ENCODE results near the gene SARDH.
"Not testable (repeated sequence)": the region's sequence is repeated elsewhere in the genome, so short reads cannot be mapped to it uniquely, and the experiment has no call there.

The SARDH gene

DNA sequence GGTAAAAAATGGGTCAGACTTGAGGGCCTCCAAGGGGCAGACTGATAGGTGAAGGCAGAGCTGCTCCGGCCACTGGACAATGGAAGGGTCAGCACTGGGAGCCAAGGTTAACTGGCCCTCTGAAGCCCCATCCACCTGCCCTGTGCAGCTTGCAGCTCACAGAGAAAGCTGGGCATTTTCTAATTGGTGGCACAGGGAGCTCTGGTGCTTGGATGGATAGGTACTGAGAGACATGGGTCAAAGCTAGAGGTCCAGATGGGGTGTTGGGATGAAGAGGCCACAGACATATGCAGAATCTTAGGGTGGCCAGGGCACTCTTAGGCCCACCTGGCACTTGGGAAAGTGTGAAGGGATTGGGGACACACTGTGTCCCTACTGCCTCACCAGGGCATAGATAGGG, 29.5 kb upstream of the SARDH start:
- H3K4me3 ChIP-seq (ENCODE audit: low read depth in 1 of 2, low read length in 2 of 2), result no peak overlapping the region

GRCh38 chr9:133767008-133767407, 28.9 kb upstream of the SARDH start:
- Histone ChIP-seq H3K27ac (ENCODE audit: low read depth, low read length) (no peak overlapping the region), H3K9ac (ENCODE audit: low read depth in 1 of 2, low read length in 2 of 2) (no peak overlapping the region), H3K36me3 (ENCODE audit: control insufficient read depth in 1 of 2, insufficient read depth in 2 of 2, low read length in 2 of 2) (peaks cover 38 to 58% of the 10 kb centered on the region in 2 donors), H3K4me1 (ENCODE audit: control insufficient read depth in 1 of 2, insufficient read depth in 2 of 2, low read length in 2 of 2) (no peaks in the 10 kb centered on the region), H3K4me3 (ENCODE audit: low read depth in 1 of 2, low read length in 2 of 2) (no peak overlapping the region), H3K9me3 (ENCODE audit: control insufficient read depth in 1 of 2, low read length in 2 of 2) (peaks cover 8 to 14% of the 10 kb centered on the region in 2 donors), H3K27me3 (ENCODE audit: control insufficient read depth in 1 of 2, insufficient read depth in 2 of 2, low read length in 2 of 2) (no peaks in the 10 kb centered on the region)

More for the DNA sequence above, 29.5 kb upstream of the SARDH start:
- Histone ChIP-seq H3K9ac (ENCODE audit: low read depth in 1 of 2, low read length in 2 of 2) (no peak overlapping the region), H3K27me3 (ENCODE audit: control insufficient read depth in 1 of 2, insufficient read depth in 2 of 2, low read length in 2 of 2) (no peaks in the 10 kb centered on the region), H3K27ac (ENCODE audit: low read depth, low read length) (no peak overlapping the region), H3K36me3 (ENCODE audit: control insufficient read depth in 1 of 2, insufficient read depth in 2 of 2, low read length in 2 of 2) (peaks cover 38 to 58% of the 10 kb centered on the region in 2 donors), H3K4me1 (ENCODE audit: control insufficient read depth in 1 of 2, insufficient read depth in 2 of 2, low read length in 2 of 2) (no peaks in the 10 kb centered on the region), H3K9me3 (ENCODE audit: control insufficient read depth in 1 of 2, low read length in 2 of 2) (peaks cover 8 to 14% of the 10 kb centered on the region in 2 donors)

- H3K4me1 ChIP-seq (ENCODE audit: control insufficient read depth in 1 of 2, insufficient read depth in 2 of 2, low read length in 2 of 2); H3K4me3 ChIP-seq (ENCODE audit: low read depth in 1 of 2, low read length in 2 of 2); H3K27me3 ChIP-seq (ENCODE audit: control insufficient read depth in 1 of 2, insufficient read depth in 2 of 2, low read length in 2 of 2); H3K9ac ChIP-seq (ENCODE audit: low read depth in 1 of 2, low read length in 2 of 2); H3K27ac ChIP-seq (ENCODE audit: low read depth, low read length): not testable (repeated sequence)
- Histone ChIP-seq H3K9me3 (ENCODE audit: control insufficient read depth in 1 of 2, low read length in 2 of 2) (peaks cover 8 to 14% of the 10 kb centered on the region in 2 donors), H3K36me3 (ENCODE audit: control insufficient read depth in 1 of 2, insufficient read depth in 2 of 2, low read length in 2 of 2) (peaks cover 38 to 50% of the 10 kb centered on the region in 2 donors)
Measured at GRCh38 chr9:133766234-133766633, 28.1 kb upstream of the SARDH start.

- no peaks in the 10 kb centered on the region for H3K27me3 ChIP-seq (ENCODE audit: control insufficient read depth in 1 of 2, insufficient read depth in 2 of 2, low read length in 2 of 2)
- H3K27ac ChIP-seq (ENCODE audit: low read depth, low read length), result no peak overlapping the region
- peaks cover 8 to 14% of the 10 kb centered on the region in 2 donors for H3K9me3 ChIP-seq (ENCODE audit: control insufficient read depth in 1 of 2, low read length in 2 of 2)
- H3K4me3 ChIP-seq (ENCODE audit: low read depth in 1 of 2, low read length in 2 of 2), result no peak overlapping the region
- no peaks in the 10 kb centered on the region for H3K4me1 ChIP-seq (ENCODE audit: control insufficient read depth in 1 of 2, insufficient read depth in 2 of 2, low read length in 2 of 2)
- H3K36me3 ChIP-seq (ENCODE audit: control insufficient read depth in 1 of 2, insufficient read depth in 2 of 2, low read length in 2 of 2), result peaks cover 26 to 31% of the 10 kb centered on the region in 2 donors
- no peak overlapping the region for H3K9ac ChIP-seq (ENCODE audit: low read depth in 1 of 2, low read length in 2 of 2)
Measured at GRCh38 chr9:133763272-133764183, 25.4 kb upstream of the SARDH start.

DNA sequence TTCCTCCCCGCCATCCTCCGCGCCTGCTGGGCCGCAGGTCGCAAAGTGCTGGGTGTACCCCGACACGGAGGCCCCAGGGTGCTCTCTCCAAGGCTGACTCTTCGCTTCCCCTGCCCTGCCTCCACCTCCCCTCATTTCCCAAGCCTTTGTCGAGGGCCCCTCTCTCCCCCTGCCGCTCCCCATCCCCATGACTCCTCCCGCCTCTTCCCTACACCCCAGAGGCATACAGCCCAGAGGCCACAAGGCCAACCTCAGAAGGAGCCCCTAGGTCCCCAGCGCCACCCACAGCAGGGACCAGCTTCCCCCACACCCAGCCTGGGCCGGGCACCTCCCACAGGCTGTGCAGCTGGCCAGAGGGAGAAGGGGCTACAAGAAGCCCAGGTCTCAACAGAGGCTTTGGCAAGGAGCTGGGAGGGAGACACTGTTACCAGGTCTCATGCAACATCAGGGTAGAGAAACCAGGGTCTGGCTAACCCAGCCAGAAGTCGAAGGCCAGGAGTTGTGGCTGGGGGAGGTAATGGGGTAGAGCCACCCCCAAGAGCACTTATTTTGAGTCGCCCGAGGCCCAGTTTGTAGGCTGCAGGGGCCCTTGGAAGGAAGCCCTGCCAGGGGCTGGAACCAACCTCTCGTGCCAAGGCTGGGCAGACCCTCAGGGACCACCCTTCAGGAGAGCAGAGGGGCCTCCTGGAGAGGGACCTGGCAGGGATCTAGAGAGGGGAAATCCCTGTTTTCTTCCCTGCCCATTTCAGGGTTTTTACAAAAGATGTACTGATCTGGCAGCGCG, 24.5 kb upstream of the SARDH start:
- H3K4me3 ChIP-seq (ENCODE audit: low read depth in 1 of 2, low read length in 2 of 2), result no peak overlapping the region
- no peaks in the 10 kb centered on the region for H3K4me1 ChIP-seq (ENCODE audit: control insufficient read depth in 1 of 2, insufficient read depth in 2 of 2, low read length in 2 of 2)
- H3K27me3 ChIP-seq (ENCODE audit: control insufficient read depth in 1 of 2, insufficient read depth in 2 of 2, low read length in 2 of 2), result no peaks in the 10 kb centered on the region
- H3K9ac ChIP-seq (ENCODE audit: low read depth in 1 of 2, low read length in 2 of 2), result no peak overlapping the region
- H3K27ac ChIP-seq (ENCODE audit: low read depth, low read length), result no peak overlapping the region
- H3K9me3 ChIP-seq (ENCODE audit: control insufficient read depth in 1 of 2, low read length in 2 of 2), result peaks cover 6 to 10% of the 10 kb centered on the region in 2 donors
- peaks cover 17 to 23% of the 10 kb centered on the region in 2 donors for H3K36me3 ChIP-seq (ENCODE audit: control insufficient read depth in 1 of 2, insufficient read depth in 2 of 2, low read length in 2 of 2)

- Histone ChIP-seq H3K36me3 (ENCODE audit: control insufficient read depth in 1 of 2, insufficient read depth in 2 of 2, low read length in 2 of 2) (peaks cover 9 to 16% of the 10 kb centered on the region in 2 donors), H3K9me3 (ENCODE audit: control insufficient read depth in 1 of 2, low read length in 2 of 2) (peaks cover 0 to under 1% of the 10 kb centered on the region in 2 donors), H3K27ac (ENCODE audit: low read depth, low read length) (no peak overlapping the region), H3K4me3 (ENCODE audit: low read depth in 1 of 2, low read length in 2 of 2) (no peak overlapping the region), H3K9ac (ENCODE audit: low read depth in 1 of 2, low read length in 2 of 2) (no peak overlapping the region), H3K27me3 (ENCODE audit: control insufficient read depth in 1 of 2, insufficient read depth in 2 of 2, low read length in 2 of 2) (no peaks in the 10 kb centered on the region), H3K4me1 (ENCODE audit: control insufficient read depth in 1 of 2, insufficient read depth in 2 of 2, low read length in 2 of 2) (no peaks in the 10 kb centered on the region)
Measured at GRCh38 chr9:133761641-133762248, 23.6 kb upstream of the SARDH start.

- Histone ChIP-seq H3K36me3 (ENCODE audit: control insufficient read depth in 1 of 2, insufficient read depth in 2 of 2, low read length in 2 of 2) (peaks cover 9 to 13% of the 10 kb centered on the region in 2 donors), H3K9me3 (ENCODE audit: control insufficient read depth in 1 of 2, low read length in 2 of 2) (no peaks in the 10 kb centered on the region), H3K27ac (ENCODE audit: low read depth, low read length) (no peak overlapping the region), H3K4me1 (ENCODE audit: control insufficient read depth in 1 of 2, insufficient read depth in 2 of 2, low read length in 2 of 2) (no peaks in the 10 kb centered on the region), H3K27me3 (ENCODE audit: control insufficient read depth in 1 of 2, insufficient read depth in 2 of 2, low read length in 2 of 2) (no peaks in the 10 kb centered on the region), H3K9ac (ENCODE audit: low read depth in 1 of 2, low read length in 2 of 2) (no peak overlapping the region), H3K4me3 (ENCODE audit: low read depth in 1 of 2, low read length in 2 of 2) (no peak overlapping the region)
Measured at GRCh38 chr9:133760713-133761290, 22.6 kb upstream of the SARDH start.

DNA sequence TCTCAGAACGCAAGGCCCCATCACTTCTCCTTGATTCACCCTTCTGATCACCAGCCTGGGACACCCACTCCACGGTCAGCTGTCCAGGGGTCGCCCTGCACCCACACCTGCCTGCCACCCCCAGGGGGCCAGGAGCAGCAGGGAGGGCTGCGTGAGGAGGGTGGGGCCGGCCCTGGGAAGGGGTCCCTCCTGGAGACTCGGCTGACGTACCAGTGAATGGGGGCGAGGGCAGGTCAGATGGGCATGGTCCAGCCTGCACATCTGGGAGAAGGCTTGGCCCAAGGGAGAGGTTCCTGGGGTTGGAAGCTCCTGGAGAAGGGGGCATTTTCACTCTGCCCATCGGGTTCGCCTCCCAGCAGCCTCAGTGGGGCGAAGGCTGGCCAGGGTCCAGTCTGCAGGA, 21.8 kb upstream of the SARDH start:
- H3K36me3 ChIP-seq (ENCODE audit: control insufficient read depth in 1 of 2, insufficient read depth in 2 of 2, low read length in 2 of 2), result peaks cover 9 to 13% of the 10 kb centered on the region in 2 donors
- H3K27ac ChIP-seq (ENCODE audit: low read depth, low read length), result no peak overlapping the region
- H3K9me3 ChIP-seq (ENCODE audit: control insufficient read depth in 1 of 2, low read length in 2 of 2), result no peaks in the 10 kb centered on the region
- no peak overlapping the region for H3K9ac ChIP-seq (ENCODE audit: low read depth in 1 of 2, low read length in 2 of 2)
- H3K4me3 ChIP-seq (ENCODE audit: low read depth in 1 of 2, low read length in 2 of 2), result no peak overlapping the region
- H3K27me3 ChIP-seq (ENCODE audit: control insufficient read depth in 1 of 2, insufficient read depth in 2 of 2, low read length in 2 of 2), result no peaks in the 10 kb centered on the region
- H3K4me1 ChIP-seq (ENCODE audit: control insufficient read depth in 1 of 2, insufficient read depth in 2 of 2, low read length in 2 of 2), result no peaks in the 10 kb centered on the region

- H3K27ac ChIP-seq (ENCODE audit: low read depth, low read length), result no peak overlapping the region
- no peaks in the 10 kb centered on the region for H3K4me1 ChIP-seq (ENCODE audit: control insufficient read depth in 1 of 2, insufficient read depth in 2 of 2, low read length in 2 of 2)
- no peak overlapping the region for H3K4me3 ChIP-seq (ENCODE audit: low read depth in 1 of 2, low read length in 2 of 2)
Measured at GRCh38 chr9:133759146-133759900, 21.2 kb upstream of the SARDH start.

More at GRCh38 chr9:133759146-133759900, 21.2 kb upstream of the SARDH start:
- no peaks in the 10 kb centered on the region for H3K9me3 ChIP-seq (ENCODE audit: control insufficient read depth in 1 of 2, low read length in 2 of 2)
- H3K36me3 ChIP-seq (ENCODE audit: control insufficient read depth in 1 of 2, insufficient read depth in 2 of 2, low read length in 2 of 2), result peaks cover 8 to 11% of the 10 kb centered on the region in 2 donors
- no peaks in the 10 kb centered on the region for H3K27me3 ChIP-seq (ENCODE audit: control insufficient read depth in 1 of 2, insufficient read depth in 2 of 2, low read length in 2 of 2)
- H3K9ac ChIP-seq (ENCODE audit: low read depth in 1 of 2, low read length in 2 of 2), result no peak overlapping the region
